CD14-positive monocyte (primary cell): ENCODE measurements around the gene KRTAP5-9. TPM values are rescaled to one million over a fixed set of nuclear protein-coding genes. Genes with fewer than 3 reads are reported as not detected.
A peak's percentile ranks its signal among the peaks of the same experiment; 100 is the strongest.

ENCODE experiments used
- DNase-seq, 3 donors: peaks; one replicate each; pipeline ENCODE4 v3.0.0-alpha.2; 2011 to 2022
- H2AFZ ChIP-seq: 2 replicates; pipeline ENCODE4 v1.6.0; 2012; ENCODE audit warnings: mild to moderate bottlenecking, low read depth, low read length, inconsistent platforms; ENCODE audit not compliant: insufficient read depth, poor library complexity, severe bottlenecking
- H3K27ac ChIP-seq, 2 donors: 1 replicate in 1 of 2; 2 replicates in 1 of 2; pipeline ENCODE4 v1.5.1; 2012 to 2013; ENCODE audit warnings: low read length in 2 of 2, control low read depth in 1 of 2, inconsistent platforms in 1 of 2, low read depth in 1 of 2, mild to moderate bottlenecking in 1 of 2
- H3K27me3 ChIP-seq, 2 donors: one replicate each; pipeline versions ENCODE4 v1.6.0 to v1.6.1; 2011 to 2013; ENCODE audit warnings: low read length in 2 of 2; ENCODE audit not compliant: control insufficient read depth in 2 of 2, insufficient read depth in 2 of 2
- H3K36me3 ChIP-seq, 2 donors: replicated peaks in 1 of 2; 1 replicate in 1 of 2; 2 replicates in 1 of 2; pipeline versions ENCODE4 v1.5.1 to v1.6.1; 2012 to 2013; ENCODE audit warnings: low read length in 2 of 2, control low read depth in 1 of 2, inconsistent platforms in 1 of 2, mild to moderate bottlenecking in 1 of 2; ENCODE audit not compliant: insufficient read depth in 2 of 2, control insufficient read depth in 1 of 2
- H3K4me1 ChIP-seq, 2 donors: 1 replicate in 1 of 2; 2 replicates in 1 of 2; pipeline versions ENCODE4 v1.5.1 to v1.6.1; 2012 to 2013; ENCODE audit warnings: low read length in 2 of 2, control low read depth in 1 of 2, inconsistent platforms in 1 of 2, mild to moderate bottlenecking in 1 of 2, moderate library complexity in 1 of 2; ENCODE audit not compliant: insufficient read depth in 2 of 2, control insufficient read depth in 1 of 2
- H3K4me2 ChIP-seq: replicated peaks from 2 replicates; pipeline ENCODE3; 2012; ENCODE audit warnings: low read length, moderate library complexity, mild to moderate bottlenecking; ENCODE audit not compliant: poor library complexity, severe bottlenecking; ENCODE audit errors: extremely low read depth
- H3K4me3 ChIP-seq, 3 experiments: fragments of 200-600 bp in 1 of 3; sonication (generic) in 1 of 3; replicated peaks in 1 of 3; 1 replicate in 2 of 3; 2 replicates in 1 of 3; pipeline ENCODE4 v1.5.1; 2011 to 2013; ENCODE audit warnings: low read length in 3 of 3, mild to moderate bottlenecking in 3 of 3, control low read depth in 2 of 3, low read depth in 2 of 3, inconsistent platforms in 1 of 3, moderate library complexity in 1 of 3
- H3K79me2 ChIP-seq: 2 replicates; pipeline ENCODE4 v1.6.0; 2012; ENCODE audit warnings: mild to moderate bottlenecking, control low read depth, inconsistent platforms, low read length, moderate library complexity; ENCODE audit not compliant: insufficient read depth
- H3K9ac ChIP-seq: 2 replicates; pipeline ENCODE4 v1.6.0; 2017; ENCODE audit warnings: low read length, mild to moderate bottlenecking; ENCODE audit not compliant: insufficient read depth, poor library complexity, severe bottlenecking
- H3K9me3 ChIP-seq, 2 donors: replicated peaks in 1 of 2; 1 replicate in 1 of 2; 2 replicates in 1 of 2; pipeline versions ENCODE4 v1.5.1 to v1.6.1; 2012 to 2013; ENCODE audit warnings: low read length in 2 of 2, control low read depth in 1 of 2; ENCODE audit not compliant: control insufficient read depth in 1 of 2, insufficient read depth in 1 of 2
- H4K20me1 ChIP-seq: 2 replicates; pipeline ENCODE4 v1.6.0; 2012; ENCODE audit warnings: mild to moderate bottlenecking, low read length, control low read depth, moderate library complexity; ENCODE audit not compliant: insufficient read depth
- H3K27ac Mint-ChIP-seq, 7 donors: one replicate each; pipeline ENCODE4 v1.8.0; 2020; ENCODE audit warnings: mild to moderate bottlenecking in 7 of 7, mixed read lengths in 7 of 7, moderate library complexity in 6 of 7, inconsistent platforms in 2 of 7
- H3K27me3 Mint-ChIP-seq, 3 donors: one replicate each; pipeline ENCODE4 v1.8.0; 2021 to 2022; ENCODE audit warnings: low read depth in 3 of 3, mild to moderate bottlenecking in 3 of 3, mixed read lengths in 3 of 3, moderate library complexity in 3 of 3, inconsistent platforms in 1 of 3
- H3K36me3 Mint-ChIP-seq, 2 donors: one replicate each; pipeline ENCODE4 v1.8.0; 2020; ENCODE audit warnings: mixed read lengths in 2 of 2, inconsistent platforms in 1 of 2, mild to moderate bottlenecking in 1 of 2
- H3K4me1 Mint-ChIP-seq: one replicate; pipeline ENCODE4 v1.8.0; 2020; ENCODE audit warnings: mild to moderate bottlenecking, mixed read lengths
- H3K4me3 Mint-ChIP-seq, 2 donors: one replicate each; pipeline ENCODE4 v1.8.0; 2020; ENCODE audit warnings: mild to moderate bottlenecking in 2 of 2, mixed read lengths in 2 of 2, moderate library complexity in 1 of 2
- H3K9me3 Mint-ChIP-seq, 7 donors: one replicate each; pipeline ENCODE4 v1.8.0; 2020 to 2022; ENCODE audit warnings: mixed read lengths in 7 of 7, mild to moderate bottlenecking in 6 of 7, moderate library complexity in 6 of 7, inconsistent platforms in 2 of 7
- CTCF ChIP-seq: fragments of 200-600 bp; IDR thresholded peaks from one replicate; pipeline ENCODE4 v1.8.0; 2022; ENCODE audit warnings: antibody characterized with exemption, mild to moderate bottlenecking
- WGBS: methylation state at CpG from one replicate; pipeline ENCODE4 v1.1.5; 2013; ENCODE audit warnings: missing lambda C conversion rate; ENCODE audit not compliant: insufficient coverage; 5-methylcytosine and 5-hydroxymethylcytosine counted together
- intact Hi-C, 2 donors: fragments of 100-400 bp; cut with micrococcal nuclease; formaldehyde crosslinking; loops; one replicate each; pipeline versions ENCODE4 v1.15.0 to v1.15.1; 2023
- polyA plus RNA-seq, 3 donors: library from polyadenylated mRNA; depleted of rRNA in 1 of 3; unstranded in 2 of 3; stranded (reverse) in 1 of 3; fragments of 300-500 nt in 2 of 3; fragments of >200 nt in 1 of 3; fragmentation: Illumina TruSeq in 2 of 3; gene quantifications; 1 replicate in 2 of 3; 2 replicates in 1 of 3; pipeline ENCODE4 v1.2.3, GENCODE V29; 2012 to 2021

Gene KRTAP5-9
- polyA plus RNA-seq, 3 donors = 0.29 TPM; not detected in 2

GRCh38 chr11:71565263-71565662 is 17.0 kb downstream of the KRTAP5-9 start, which contains the start of gene KRTAP5-10:
KRTAP5-10 (plus strand) TSS chr11:71565563; CDS start chr11:71565588, 25 bp downstream.
- H3K4me3 Mint-ChIP-seq = peak within 1 kb of the TSS in 1 of 2 donors; percentile 33
- Histone ChIP-seq H3K27me3 (peaks cover 7 to 8% of the 10 kb centered on the region in 2 donors), H3K79me2 (no peaks in the 10 kb centered on the region), H3K9me3 (no peaks in the 10 kb centered on the region), H3K4me1 (no peaks in the 10 kb centered on the region), H3K4me3 (no peak within 1 kb of the TSS), H3K4me2 (no peak within 1 kb of the TSS), H3K9ac (no peak within 1 kb of the TSS), H3K27ac (no peak within 1 kb of the TSS), H4K20me1 (no peaks in the 10 kb centered on the region), H2AFZ (no peak within 1 kb of the TSS), H3K36me3 (no peaks in the 10 kb centered on the region)
- TF ChIP-seq CTCF = no peak
- peaks cover 0 to 7% (median 3%) of the 10 kb centered on the region in 7 donors for H3K9me3 Mint-ChIP-seq
- H3K36me3 Mint-ChIP-seq = no peaks in the 10 kb centered on the region
- peaks cover 7 to 21% (median 19%) of the 10 kb centered on the region in 3 donors for H3K27me3 Mint-ChIP-seq
- DNase-seq = no peak
- peaks cover 5% of the 10 kb centered on the region for H3K4me1 Mint-ChIP-seq
- intact Hi-C loops = no loop called here
- H3K27ac Mint-ChIP-seq = no peak within 1 kb of the TSS
- 67% methylated on average over 2 of the region's 5 CpGs for WGBS

- Mint-ChIP-seq H3K27me3 (peaks cover 7 to 19% (median 16%) of the 10 kb centered on the region in 3 donors), H3K27ac (no peak overlapping the region)
- intact Hi-C loops = no loop called here
These were observed 17.9 kb downstream of the KRTAP5-9 start for GRCh38 chr11:71566081-71566620.

More at GRCh38 chr11:71566081-71566620, 17.9 kb downstream of the KRTAP5-9 start:
- Histone ChIP-seq H3K4me2 (no peak overlapping the region), H3K79me2 (no peaks in the 10 kb centered on the region), H3K4me1 (no peaks in the 10 kb centered on the region), H3K27me3 (peaks cover 7 to 8% of the 10 kb centered on the region in 2 donors), H3K9me3 (no peaks in the 10 kb centered on the region), H3K27ac (no peak overlapping the region), H3K36me3 (no peaks in the 10 kb centered on the region), H3K9ac (no peak overlapping the region), H4K20me1 (no peaks in the 10 kb centered on the region), H3K4me3 (no peak overlapping the region), H2AFZ (no peak overlapping the region)
- H3K4me3 Mint-ChIP-seq = no peak overlapping the region
- H3K36me3 Mint-ChIP-seq = no peaks in the 10 kb centered on the region
- no peak for TF ChIP-seq CTCF
- peaks cover 5% of the 10 kb centered on the region for H3K4me1 Mint-ChIP-seq
- no peak for DNase-seq
- peaks cover 0 to 7% (median 3%) of the 10 kb centered on the region in 7 donors for H3K9me3 Mint-ChIP-seq
- 78% methylated on average over 9 of the region's 10 CpGs for WGBS
